Stimulated activated CD8-positive, alpha-beta memory T cell treated with anti-CD3 and anti-CD28 coated beads, Interleukin-4, amount 100 ng/mL, for 4 hours (primary cell): ENCODE results near the gene FHAD1.
"Not testable (repeated sequence)": the region's sequence is repeated elsewhere in the genome, so short reads cannot be mapped to it uniquely, and the experiment has no call there.

Experiments
- DNase-seq, 2 donors: peaks; one replicate each; pipeline ENCODE4 v3.0.0-alpha.2; 2020; ENCODE audit warnings: low read depth in 2 of 2, low spot score in 1 of 2

The FHAD1 gene

GRCh38 chr1:15432324-15432723, 185.3 kb downstream of the FHAD1 start:
- DNase-seq: no peak

DNA sequence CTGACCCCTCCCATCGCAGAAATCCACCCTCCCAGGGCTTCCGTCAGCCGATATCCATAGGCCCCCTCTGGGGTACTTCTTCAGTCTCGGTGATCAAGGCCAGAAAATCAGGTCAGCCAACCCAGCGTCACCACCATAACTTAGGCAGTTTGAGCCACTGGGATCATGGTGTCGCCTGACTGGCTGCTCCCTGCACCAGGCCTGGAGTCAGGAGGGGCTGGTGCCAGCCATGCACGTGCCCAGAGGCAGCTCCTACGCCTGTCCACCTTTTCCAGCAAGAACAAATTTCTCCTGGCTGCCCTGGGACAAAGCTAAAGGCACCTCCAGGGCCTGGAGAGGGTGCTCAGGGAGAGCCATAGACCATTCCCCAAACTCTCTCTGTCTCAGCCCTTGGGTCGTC, 186.4 kb downstream of the FHAD1 start:
- no peak for DNase-seq

- DNase-seq: not testable (repeated sequence)
Observed at GRCh38 chr1:15434739-15435138, 187.7 kb downstream of the FHAD1 start.

DNA sequence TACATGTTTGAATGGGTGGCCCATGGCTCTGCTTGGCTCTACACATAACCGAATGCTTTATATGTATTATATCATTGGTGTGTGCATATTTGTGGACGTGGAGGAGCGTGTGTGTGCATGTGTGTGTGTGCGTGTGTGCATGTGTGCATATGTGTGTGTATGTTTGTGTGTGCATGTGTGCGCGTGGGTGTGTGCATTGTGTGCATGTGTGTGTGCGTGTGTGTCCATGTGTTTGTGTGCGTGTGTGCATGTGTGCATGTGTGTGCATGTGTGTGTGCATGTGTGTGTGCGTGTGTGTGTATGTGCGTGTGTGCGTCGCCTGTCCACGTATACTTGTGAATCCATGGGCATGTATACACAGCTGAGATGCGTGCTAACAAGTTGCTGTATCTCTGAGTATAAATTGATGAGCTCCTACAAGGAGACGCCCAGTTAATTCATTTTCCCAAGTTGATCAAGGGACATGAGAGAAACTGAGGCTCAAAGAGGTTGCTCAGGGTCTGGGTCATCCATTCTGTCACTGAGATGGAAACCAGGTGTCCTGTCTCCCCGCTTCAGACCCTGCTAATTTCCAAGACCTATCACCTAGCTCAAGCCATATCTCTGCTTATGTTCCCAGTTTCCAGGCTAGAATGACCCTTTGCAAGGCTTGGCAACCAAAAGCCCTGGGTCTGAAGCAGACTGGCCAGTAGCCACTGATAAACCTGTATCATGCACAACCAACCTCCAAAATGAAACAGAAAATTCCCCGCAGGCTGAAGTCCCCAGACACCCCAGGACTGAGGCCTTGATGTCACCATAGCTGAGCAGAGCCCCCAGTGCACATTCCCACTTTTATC, 188.4 kb downstream of the FHAD1 start:
- DNase-seq: no peak

GRCh38 chr1:15436881-15437442, 189.9 kb downstream of the FHAD1 start:
- DNase-seq: no peak

DNA sequence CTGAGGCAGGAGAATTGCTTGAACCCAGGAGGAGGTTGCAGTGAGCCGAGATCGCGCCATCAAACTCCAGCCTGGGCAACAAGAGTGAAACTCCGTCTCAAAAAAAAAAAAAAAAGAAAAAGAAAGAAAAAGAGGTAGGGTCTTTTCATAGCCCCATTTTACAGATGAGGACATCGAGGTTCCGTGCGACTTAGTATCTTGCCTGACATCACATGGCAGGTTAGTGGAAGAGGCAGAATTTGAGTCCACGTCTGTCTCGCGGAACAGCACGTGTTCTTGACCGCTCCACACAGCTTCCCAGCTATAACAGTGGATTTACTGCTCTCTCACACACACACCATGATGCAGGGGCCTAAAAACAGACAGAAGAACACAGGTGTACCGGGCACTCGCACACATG, 192.3 kb downstream of the FHAD1 start:
- DNase-seq: no peak

DNA sequence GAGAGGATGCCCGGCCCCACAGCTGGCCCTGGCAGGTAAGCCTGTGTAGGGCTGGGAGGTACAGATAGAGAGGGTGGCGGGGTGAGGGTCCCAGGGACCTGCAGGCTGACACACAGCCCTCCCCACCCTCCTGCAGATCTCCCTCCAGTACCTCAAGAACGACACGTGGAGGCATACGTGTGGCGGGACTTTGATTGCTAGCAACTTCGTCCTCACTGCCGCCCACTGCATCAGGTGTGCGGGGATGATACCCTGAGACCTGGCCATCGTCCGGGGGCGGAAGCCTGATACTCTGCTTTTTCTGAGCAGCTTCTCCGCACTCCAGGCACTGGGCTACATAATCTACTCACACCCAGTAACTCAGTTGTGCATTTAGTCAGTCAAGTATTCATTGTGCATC, 193.3 kb downstream of the FHAD1 start:
- DNase-seq: no peak

DNA sequence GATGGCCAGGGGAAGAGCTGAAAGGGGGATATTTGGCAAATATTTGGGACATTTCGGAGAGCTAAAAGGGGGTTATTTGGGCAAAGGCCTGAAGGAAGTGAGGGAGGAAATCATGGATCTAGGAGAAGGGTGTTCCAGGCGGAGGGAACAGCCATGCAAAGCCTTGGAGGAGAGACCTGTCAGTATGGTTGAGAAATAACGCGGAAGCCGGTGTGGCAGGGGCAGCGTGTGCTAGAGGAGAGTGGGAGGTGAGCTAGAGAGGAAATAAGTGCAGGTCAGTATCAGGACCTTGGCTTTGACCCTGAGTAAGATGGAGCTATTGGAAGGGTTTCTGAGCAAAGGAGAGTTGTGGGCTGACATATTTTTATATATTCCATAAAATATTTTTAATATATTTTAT, 194.2 kb downstream of the FHAD1 start:
- DNase-seq: no peak

DNA sequence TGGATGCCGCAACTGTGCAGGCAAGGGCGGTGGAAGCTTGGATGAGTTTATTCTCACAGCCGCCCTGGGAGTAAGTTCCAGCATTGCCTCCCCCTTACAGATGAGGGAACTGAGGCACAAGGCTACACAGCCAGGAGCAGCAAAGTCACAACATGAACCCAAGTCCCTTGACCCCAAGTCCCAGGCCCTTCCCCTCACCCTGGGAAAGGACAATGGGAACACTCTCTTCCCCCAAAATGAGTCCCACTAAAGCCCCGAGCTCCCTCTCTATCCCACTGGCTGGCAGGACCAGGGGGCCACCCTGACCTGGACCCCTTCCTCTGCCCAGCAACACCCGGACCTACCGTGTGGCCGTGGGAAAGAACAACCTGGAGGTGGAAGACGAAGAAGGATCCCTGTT, 195.1 kb downstream of the FHAD1 start:
- DNase-seq: no peak

GRCh38 chr1:15442759-15443158, 195.7 kb downstream of the FHAD1 start:
- DNase-seq: no peak

GRCh38 chr1:15443281-15443680, 196.3 kb downstream of the FHAD1 start:
- DNase-seq: no peak

GRCh38 chr1:15444468-15445389, 197.7 kb downstream of the FHAD1 start:
- DNase-seq: no peak

DNA sequence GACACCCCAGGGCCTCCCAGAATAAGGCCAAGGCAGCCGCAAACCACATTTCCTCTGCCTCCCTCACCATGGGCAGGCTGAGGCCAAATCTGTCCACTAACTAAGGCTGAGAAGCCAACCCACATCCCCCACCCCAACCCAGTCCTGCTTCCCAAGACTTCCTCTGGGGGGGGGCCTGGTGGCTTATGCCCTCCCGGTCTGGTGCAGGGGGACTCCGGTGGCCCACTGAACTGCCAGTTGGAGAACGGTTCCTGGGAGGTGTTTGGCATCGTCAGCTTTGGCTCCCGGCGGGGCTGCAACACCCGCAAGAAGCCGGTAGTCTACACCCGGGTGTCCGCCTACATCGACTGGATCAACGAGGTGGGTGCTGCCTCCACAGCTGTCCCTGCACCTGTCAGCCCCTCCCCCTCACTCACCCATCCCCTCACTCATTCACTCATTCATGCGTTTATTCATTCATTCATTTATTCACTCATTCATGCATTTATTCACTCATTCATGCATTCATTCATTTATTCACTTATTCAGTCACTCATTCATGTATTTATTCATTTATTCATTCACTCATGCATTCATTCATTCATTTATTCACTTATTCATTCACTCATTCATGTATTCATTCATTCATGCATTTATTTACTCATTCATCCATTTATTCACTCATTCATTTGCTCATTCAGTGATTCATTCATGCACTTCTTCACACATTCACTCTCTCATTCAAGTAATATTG, 198.5 kb downstream of the FHAD1 start:
- DNase-seq: no peak

DNA sequence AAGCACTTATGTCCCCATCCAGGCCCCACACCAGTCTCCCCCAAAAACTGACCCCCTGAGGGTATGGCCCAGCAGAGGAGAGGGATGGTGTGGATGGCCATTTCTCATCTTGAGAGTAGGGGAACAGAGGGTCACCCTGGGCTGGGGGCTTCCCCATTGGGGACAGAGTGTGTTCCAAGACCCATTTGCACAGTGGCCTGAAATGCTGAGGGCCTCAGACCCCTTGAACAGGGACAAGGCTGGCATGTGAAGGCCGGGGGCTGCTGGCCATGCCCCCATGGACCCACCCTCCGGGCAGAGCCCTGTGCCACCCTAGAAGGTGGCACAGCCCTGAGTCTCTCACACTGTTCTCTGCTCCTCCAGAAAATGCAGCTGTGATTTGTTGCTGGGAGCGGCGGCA, 199.2 kb downstream of the FHAD1 start:
- no peak for DNase-seq
